Fibroblast of lung (primary cell): ENCODE results near the gene CYP11A1. TPM values are rescaled to one million over a fixed set of nuclear protein-coding genes. Genes with fewer than 3 reads are reported as not detected.

ENCODE experiments used
- DNase-seq, 2 donors: peaks; one replicate each; pipeline versions ENCODE4 v3.0.0 to v3.0.0-alpha.2; 2010; ENCODE audit warnings: low read depth in 2 of 2
- H2AFZ ChIP-seq: 2 replicates; pipeline ENCODE4 v1.5.1; 2012; ENCODE audit warnings: low read length, control low read depth, inconsistent platforms
- H3K27ac ChIP-seq: 2 replicates; pipeline ENCODE4 v1.5.1; 2011; ENCODE audit warnings: low read length, control low read depth; ENCODE audit not compliant: insufficient read depth
- H3K27me3 ChIP-seq: 2 replicates; pipeline ENCODE4 v1.5.1; 2011; ENCODE audit warnings: mild to moderate bottlenecking, low read length; ENCODE audit not compliant: control insufficient read depth, insufficient read depth
- H3K36me3 ChIP-seq: 2 replicates; pipeline ENCODE4 v1.5.1; 2011; ENCODE audit warnings: low read length; ENCODE audit not compliant: control insufficient read depth, insufficient read depth
- H3K4me1 ChIP-seq: 2 replicates; pipeline ENCODE4 v1.5.1; 2011; ENCODE audit warnings: low read length; ENCODE audit not compliant: control insufficient read depth, insufficient read depth; ENCODE audit errors: extremely low read depth
- H3K4me2 ChIP-seq: 2 replicates; pipeline ENCODE4 v1.5.1; 2011; ENCODE audit warnings: low read length, control low read depth; ENCODE audit not compliant: insufficient read depth; ENCODE audit errors: extremely low read depth
- H3K4me3 ChIP-seq, 4 experiments: fragments of 200-600 bp in 1 of 4; sonication (generic) in 1 of 4; replicated peaks in 1 of 4; 2 replicates each; pipeline ENCODE4 v1.5.1; 2011 to 2016; ENCODE audit warnings: low read length in 4 of 4, low read depth in 3 of 4, mild to moderate bottlenecking in 3 of 4, control low read depth in 2 of 4, inconsistent platforms in 1 of 4, mixed read lengths in 1 of 4; ENCODE audit not compliant: insufficient read depth in 1 of 4; ENCODE audit errors: control extremely low read depth in 1 of 4
- H3K79me2 ChIP-seq: 2 replicates; pipeline ENCODE4 v1.5.1; 2012; ENCODE audit warnings: mild to moderate bottlenecking, low read length, inconsistent platforms; ENCODE audit not compliant: control insufficient read depth, insufficient read depth
- H3K9ac ChIP-seq: 2 replicates; pipeline ENCODE4 v1.5.1; 2011; ENCODE audit warnings: mild to moderate bottlenecking, low read length, control low read depth; ENCODE audit not compliant: insufficient read depth
- H3K9me3 ChIP-seq: 2 replicates; pipeline ENCODE4 v1.5.1; 2012; ENCODE audit warnings: low read depth, low read length; ENCODE audit not compliant: control insufficient read depth, insufficient read depth
- H4K20me1 ChIP-seq: 2 replicates; pipeline ENCODE4 v1.5.1; 2011; ENCODE audit warnings: low read length; ENCODE audit not compliant: control insufficient read depth, insufficient read depth; ENCODE audit errors: extremely low read depth
- EZH2 ChIP-seq: IDR thresholded peaks from 2 replicates; pipeline ENCODE4 v1.5.1; 2012; ENCODE audit warnings: low read length, control low read depth, mild to moderate bottlenecking; ENCODE audit errors: missing control alignments
- polyA plus RNA-seq, 2 donors: library from polyadenylated mRNA; depleted of rRNA in 1 of 2; stranded (reverse) in 1 of 2; unstranded in 1 of 2; fragments of >200 nt; gene quantifications; 2 replicates each; pipeline ENCODE4 v1.2.1, GENCODE V29; 2011 to 2012; ENCODE audit warnings: missing spikeins in 1 of 2
- total RNA-seq: library from RNA; depleted of rRNA; stranded (reverse); fragments of >200 nt; gene quantifications from 2 replicates; pipeline ENCODE4 v1.2.1, GENCODE V29; 2014
- TF ChIP-seq, protein P1 (sequence below), 2 donors: IDR thresholded peaks in 1 of 2; conservative IDR thresholded peaks in 1 of 2; 1 replicate in 1 of 2; 2 replicates in 1 of 2; pipeline ENCODE4 v1.5.1; 2011 to 2012; ENCODE audit warnings: low read length in 2 of 2, control low read depth in 1 of 2, inconsistent platforms in 1 of 2, low read depth in 1 of 2, mild to moderate bottlenecking in 1 of 2

Gene CYP11A1
- total and polyA plus RNA-seq, 2 donors (not counting 1 experiment from before 2014, with no cell fraction given): 0.07 to 0.33 TPM

DNA sequence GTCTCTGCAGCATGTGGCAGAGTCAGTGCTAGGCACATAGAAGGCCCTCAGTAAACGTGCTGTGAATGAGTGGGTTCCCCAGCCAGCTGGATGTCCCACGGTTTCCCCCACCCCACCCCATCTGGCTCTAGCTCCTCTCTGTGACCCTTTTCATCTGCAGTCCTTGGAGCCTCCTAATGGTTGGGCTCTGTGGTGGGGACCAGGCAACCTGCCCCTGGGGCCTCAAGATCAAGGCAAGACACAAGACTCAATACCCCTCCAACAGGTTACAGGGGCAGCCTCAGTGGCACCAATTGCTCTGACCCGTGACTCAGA, 17.1 kb upstream of the CYP11A1 start:
- Histone ChIP-seq H3K9me3 (no peaks in the 10 kb centered on the region), H3K4me2 (no peak overlapping the region), H2AFZ (no peak overlapping the region), H4K20me1 (no peaks in the 10 kb centered on the region), H3K27ac (no peak overlapping the region), H3K4me1 (peaks cover 7% of the 10 kb centered on the region), H3K36me3 (no peaks in the 10 kb centered on the region), H3K79me2 (no peaks in the 10 kb centered on the region), H3K9ac (no peak overlapping the region), H3K27me3 (no peaks in the 10 kb centered on the region), H3K4me3 (no peak overlapping the region)
- no peak for TF ChIP-seq EZH2
- TF ChIP-seq, protein P1, sequence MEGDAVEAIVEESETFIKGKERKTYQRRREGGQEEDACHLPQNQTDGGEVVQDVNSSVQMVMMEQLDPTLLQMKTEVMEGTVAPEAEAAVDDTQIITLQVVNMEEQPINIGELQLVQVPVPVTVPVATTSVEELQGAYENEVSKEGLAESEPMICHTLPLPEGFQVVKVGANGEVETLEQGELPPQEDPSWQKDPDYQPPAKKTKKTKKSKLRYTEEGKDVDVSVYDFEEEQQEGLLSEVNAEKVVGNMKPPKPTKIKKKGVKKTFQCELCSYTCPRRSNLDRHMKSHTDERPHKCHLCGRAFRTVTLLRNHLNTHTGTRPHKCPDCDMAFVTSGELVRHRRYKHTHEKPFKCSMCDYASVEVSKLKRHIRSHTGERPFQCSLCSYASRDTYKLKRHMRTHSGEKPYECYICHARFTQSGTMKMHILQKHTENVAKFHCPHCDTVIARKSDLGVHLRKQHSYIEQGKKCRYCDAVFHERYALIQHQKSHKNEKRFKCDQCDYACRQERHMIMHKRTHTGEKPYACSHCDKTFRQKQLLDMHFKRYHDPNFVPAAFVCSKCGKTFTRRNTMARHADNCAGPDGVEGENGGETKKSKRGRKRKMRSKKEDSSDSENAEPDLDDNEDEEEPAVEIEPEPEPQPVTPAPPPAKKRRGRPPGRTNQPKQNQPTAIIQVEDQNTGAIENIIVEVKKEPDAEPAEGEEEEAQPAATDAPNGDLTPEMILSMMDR (conservative IDR thresholded peaks at IDR 0.05 in 1 of 2, IDR thresholded peaks at IDR 0.05 in 1 of 2; ENCODE audit: low read depth in 1 of 2, low read length in 2 of 2): no peak
- DNase-seq: no peak

DNA sequence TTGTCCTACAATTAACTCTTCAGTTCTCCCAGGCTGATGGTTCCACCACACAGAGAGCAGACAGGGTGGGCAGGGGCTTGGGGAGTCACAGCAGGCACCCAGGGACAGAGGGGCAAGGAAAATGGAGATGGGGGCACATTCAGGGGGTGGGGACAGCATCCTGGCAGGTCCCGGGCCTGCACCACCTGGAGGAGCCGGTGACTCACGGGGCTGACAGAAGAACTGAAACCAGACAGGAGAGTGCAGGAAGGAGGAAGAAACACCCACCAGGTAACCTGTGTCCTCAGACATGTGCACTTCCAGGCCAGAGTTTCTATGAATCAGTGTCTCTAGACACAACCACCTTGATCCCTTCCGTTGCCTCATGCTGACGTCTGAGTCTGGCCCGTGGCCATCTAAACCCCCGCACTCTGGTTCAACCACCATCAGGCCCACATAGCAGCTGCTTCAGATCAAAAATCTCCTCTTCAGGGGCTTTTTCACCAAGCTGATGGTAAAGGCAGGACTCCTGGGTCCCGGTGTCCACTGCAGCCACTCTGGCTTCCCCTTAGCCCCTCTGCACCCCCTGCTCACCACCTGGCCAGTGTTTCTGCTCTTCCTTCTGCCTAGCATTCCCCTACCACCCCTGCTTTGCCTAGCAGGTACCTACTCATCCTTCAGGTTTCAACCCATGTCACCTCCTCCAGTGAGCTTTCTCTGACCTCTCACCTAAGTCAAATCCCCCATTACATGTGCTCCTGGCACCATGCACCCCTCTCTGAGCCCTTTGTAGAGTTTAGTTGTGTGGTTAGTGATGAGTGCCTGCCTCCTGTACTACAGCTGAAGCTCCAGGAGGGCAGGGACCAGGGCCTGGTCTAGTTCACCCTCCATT, 16.5 kb upstream of the CYP11A1 start:
- Histone ChIP-seq H3K4me2 (no peak overlapping the region), H4K20me1 (no peaks in the 10 kb centered on the region), H3K4me1 (peaks cover 7% of the 10 kb centered on the region), H3K4me3 (no peak overlapping the region), H3K36me3 (no peaks in the 10 kb centered on the region), H3K79me2 (no peaks in the 10 kb centered on the region), H3K9ac (no peak overlapping the region), H3K9me3 (no peaks in the 10 kb centered on the region), H3K27ac (no peak overlapping the region), H3K27me3 (no peaks in the 10 kb centered on the region), H2AFZ (no peak overlapping the region)
- TF ChIP-seq EZH2: no peak
- TF ChIP-seq, protein P1 (conservative IDR thresholded peaks at IDR 0.05 in 1 of 2, IDR thresholded peaks at IDR 0.05 in 1 of 2; ENCODE audit: low read depth in 1 of 2, low read length in 2 of 2): no peak
- DNase-seq: peak in 1 of 2 donors; percentile 81

DNA sequence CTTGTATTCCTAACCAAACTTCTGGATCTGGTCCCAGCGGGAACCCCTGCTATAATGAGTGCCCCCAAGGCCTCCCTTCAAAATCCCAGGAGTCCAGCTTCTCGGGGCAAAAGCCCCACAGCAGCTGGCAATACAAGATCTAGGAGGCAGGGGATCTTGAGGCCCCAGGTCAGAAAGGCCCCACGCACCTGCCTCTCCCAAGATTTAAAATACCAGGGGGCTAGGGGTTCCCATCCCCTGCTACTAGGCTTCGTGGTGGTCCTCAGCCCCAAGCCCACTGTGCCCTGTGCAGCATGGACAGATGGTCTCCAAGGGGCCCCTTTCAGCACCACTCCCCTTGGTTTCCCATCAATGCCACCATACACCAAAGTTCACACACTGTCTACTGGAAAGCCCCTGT, 15.8 kb upstream of the CYP11A1 start:
- no peak for DNase-seq
- Histone ChIP-seq H3K9me3 (no peaks in the 10 kb centered on the region), H3K27me3 (no peaks in the 10 kb centered on the region), H3K27ac (no peak overlapping the region), H3K36me3 (no peaks in the 10 kb centered on the region), H3K79me2 (no peaks in the 10 kb centered on the region), H3K4me3 (no peak overlapping the region), H3K9ac (no peak overlapping the region), H2AFZ (no peak overlapping the region), H4K20me1 (no peaks in the 10 kb centered on the region), H3K4me2 (no peak overlapping the region), H3K4me1 (peaks cover 7% of the 10 kb centered on the region)
- no peak for TF ChIP-seq EZH2
- TF ChIP-seq, protein P1 (conservative IDR thresholded peaks at IDR 0.05 in 1 of 2, IDR thresholded peaks at IDR 0.05 in 1 of 2; ENCODE audit: low read depth in 1 of 2, low read length in 2 of 2): no peak
